GM13976 (cell line): Measurements from ENCODE around the gene PANX2.
A peak's percentile ranks its signal among the peaks of the same experiment; 100 is the strongest.

Experiments used
- DNase-seq: peaks from one replicate; pipeline ENCODE4 v3.0.0; 2012; ENCODE audit warnings: low spot score
- CTCF ChIP-seq: IDR thresholded peaks from 2 replicates; pipeline ENCODE4 v1.5.1; 2012; ENCODE audit warnings: borderline replicate concordance, mild to moderate bottlenecking; ENCODE audit not compliant: insufficient read depth; ENCODE audit errors: extremely low read depth, missing control alignments, control extremely low read depth
- in situ Hi-C: fragments of 300-500 bp; cut with MboI; formaldehyde crosslinking; loops from one replicate; pipeline ENCODE4 v1.12.0; 2022; ENCODE audit warnings: low sequenced_read_pairs, mixed read lengths, inconsistent platforms; ENCODE audit not compliant: unreplicated experiment

The PANX2 gene

GRCh38 chr22:50169774-50170341 lies 673 bp upstream of the PANX2 start:
- no peak for TF ChIP-seq CTCF
- DNase-seq = peak; percentile 73
- in situ Hi-C loops = no loop called here

GRCh38 chr22:50171319-50171964 lies 911 bp downstream of the PANX2 start:
- in situ Hi-C loops = no loop called here
- no peak for DNase-seq
- TF ChIP-seq CTCF = no peak

GRCh38 chr22:50171965-50172421 lies 1.5 kb downstream of the PANX2 start:
- TF ChIP-seq CTCF = no peak
- DNase-seq = no peak
- in situ Hi-C loops = no loop called here

- DNase-seq = peak; percentile 73
- no peak for TF ChIP-seq CTCF
Observed at GRCh38 chr22:50173311-50173982, 2.9 kb downstream of the PANX2 start.

GRCh38 chr22:50173983-50174355 lies 3.4 kb downstream of the PANX2 start:
- TF ChIP-seq CTCF = no peak
- in situ Hi-C loops = no loop called here
- DNase-seq = no peak

More at GRCh38 chr22:50173311-50173982, 2.9 kb downstream of the PANX2 start:
- in situ Hi-C loops = no loop called here

- in situ Hi-C loops = no loop called here
- no peak for TF ChIP-seq CTCF
- DNase-seq = no peak
Observed at GRCh38 chr22:50174382-50175190, 4.1 kb downstream of the PANX2 start.
